GM18517 (cell line): ENCODE results near the gene LILRA6.
"Not testable (repeated sequence)": the region's sequence is repeated elsewhere in the genome, so short reads cannot be mapped to it uniquely, and the experiment has no call there.

Source experiments
- ATAC-seq: cut with Tn5 transposase; IDR thresholded peaks from one replicate; pipeline ENCODE4 v1.9.1; 2021; ENCODE audit warnings: mild to moderate bottlenecking, moderate library complexity; ENCODE audit not compliant: unreplicated experiment

LILRA6 gene

DNA sequence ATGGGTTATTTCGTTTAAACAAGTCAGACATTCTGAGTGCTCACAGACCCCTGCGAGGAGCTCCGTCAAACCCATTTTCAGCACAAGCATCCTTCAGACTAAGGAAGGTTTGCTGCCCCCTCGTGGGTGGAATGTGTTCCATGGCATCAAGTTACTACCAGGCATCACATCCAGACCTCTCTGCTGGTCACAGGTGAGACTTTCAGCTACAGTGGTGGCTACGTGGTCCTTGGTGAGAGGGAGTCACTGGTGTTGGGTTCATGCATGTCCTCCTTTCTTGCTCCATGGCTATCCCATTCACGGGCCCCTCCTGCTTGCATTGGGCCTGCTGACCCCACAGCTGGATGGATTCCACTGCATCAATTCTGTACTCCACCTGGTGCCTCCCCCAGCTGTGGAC lies 23.5 kb upstream of the LILRA6 start:
- no peak for ATAC-seq

DNA sequence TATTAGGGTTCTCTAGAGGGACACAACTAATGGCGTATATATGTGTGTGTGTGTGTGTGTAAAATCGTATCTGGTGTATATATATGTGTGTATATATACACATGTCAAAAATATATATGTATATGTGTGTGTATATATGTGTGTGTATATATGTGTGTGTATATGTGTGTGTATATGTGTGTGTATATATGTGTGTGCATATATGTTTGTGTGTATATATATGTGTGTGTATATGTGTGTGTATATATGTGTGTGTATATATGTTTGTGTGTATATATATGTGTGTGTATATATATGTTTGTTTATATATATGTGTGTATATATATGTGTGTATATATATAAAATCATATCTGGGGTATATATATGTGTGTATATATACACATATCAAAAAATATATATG lies 19.9 kb upstream of the LILRA6 start:
- ATAC-seq: no peak

DNA sequence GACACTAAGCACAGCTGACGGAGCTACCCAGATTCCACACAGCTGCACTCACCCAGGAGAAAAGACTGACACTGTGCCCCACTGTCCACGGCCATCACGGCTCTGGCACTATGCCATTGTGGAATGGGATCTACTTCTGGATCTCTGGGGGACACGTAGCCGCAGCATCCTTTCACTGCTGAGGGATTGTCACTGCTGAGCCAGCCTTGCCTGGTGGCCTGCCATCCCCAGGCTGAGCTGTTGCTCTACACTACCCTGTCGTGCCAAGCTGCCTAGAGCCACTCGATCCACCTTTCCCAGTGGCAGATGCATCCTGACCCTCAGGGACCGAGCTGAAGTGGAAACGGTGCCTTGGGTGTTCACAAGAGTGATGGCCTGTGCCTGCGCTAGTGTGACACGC lies 19.5 kb upstream of the LILRA6 start:
- no peak for ATAC-seq

DNA sequence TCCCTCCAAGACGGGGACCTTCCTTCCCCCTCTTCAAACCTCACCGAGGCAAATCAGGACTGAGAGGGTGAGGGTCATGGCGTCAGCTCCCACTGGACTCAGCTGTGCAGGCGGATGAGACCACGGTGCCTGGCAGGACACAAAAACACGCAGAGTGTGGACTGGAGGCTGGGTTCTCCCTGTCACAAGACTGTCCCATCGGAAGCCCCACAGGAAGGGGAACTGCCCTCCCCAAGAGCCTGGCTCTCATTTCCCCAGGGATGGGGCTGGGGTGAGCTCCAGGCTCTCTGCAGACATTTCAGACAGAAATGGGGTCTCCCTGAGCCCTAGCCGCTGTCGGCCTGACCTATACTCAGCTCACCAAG lies 14.5 kb upstream of the LILRA6 start, which contains the start of gene LILRB5:
LILRB5 (minus strand) TSS at position 158 of the 365 bp plus-strand sequence; CDS start at position 78, 80 bp downstream.
- no peak for ATAC-seq

DNA sequence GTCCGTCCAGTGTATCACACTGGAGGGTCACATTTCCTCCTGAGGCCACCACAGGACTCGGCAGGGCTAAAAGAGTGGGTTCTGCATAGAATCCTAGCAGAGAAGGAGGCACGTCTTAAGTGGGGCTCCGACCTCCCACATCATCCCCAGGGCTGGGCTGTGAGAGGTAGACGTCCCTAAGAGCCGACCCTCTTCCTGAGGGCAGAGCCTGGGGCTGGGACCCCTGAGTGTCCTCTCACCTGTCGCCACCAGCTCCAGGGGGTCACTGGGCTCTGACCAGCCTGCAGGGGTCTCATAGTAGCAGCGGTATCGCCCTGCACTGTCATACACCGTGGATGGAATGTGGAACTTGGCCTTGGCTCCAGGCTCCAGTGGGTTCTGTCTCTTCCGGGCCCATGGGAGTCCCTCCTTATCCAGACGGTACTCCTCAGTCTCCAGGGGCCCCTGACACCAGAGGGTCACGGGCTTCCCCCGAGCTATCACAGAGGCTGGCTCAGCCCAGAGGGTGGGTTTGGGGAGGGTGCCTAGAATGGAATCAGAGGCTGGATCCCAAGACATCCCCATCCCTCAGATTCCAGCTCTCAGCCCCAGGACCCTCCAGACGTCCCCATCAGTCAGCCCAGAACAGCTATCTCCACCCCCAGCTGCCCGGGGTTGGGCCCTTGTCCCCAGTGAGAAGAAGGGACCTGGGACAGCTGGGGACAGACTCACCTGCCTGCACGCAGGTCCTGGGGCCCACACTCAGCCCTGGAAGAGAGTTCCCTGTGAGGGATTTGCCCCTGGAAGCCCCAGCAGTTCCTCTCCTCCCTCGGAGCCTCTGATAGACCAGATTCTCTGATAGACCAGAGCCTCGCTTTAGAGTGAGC lies 13.9 kb upstream of the LILRA6 start:
- ATAC-seq: no peak

DNA sequence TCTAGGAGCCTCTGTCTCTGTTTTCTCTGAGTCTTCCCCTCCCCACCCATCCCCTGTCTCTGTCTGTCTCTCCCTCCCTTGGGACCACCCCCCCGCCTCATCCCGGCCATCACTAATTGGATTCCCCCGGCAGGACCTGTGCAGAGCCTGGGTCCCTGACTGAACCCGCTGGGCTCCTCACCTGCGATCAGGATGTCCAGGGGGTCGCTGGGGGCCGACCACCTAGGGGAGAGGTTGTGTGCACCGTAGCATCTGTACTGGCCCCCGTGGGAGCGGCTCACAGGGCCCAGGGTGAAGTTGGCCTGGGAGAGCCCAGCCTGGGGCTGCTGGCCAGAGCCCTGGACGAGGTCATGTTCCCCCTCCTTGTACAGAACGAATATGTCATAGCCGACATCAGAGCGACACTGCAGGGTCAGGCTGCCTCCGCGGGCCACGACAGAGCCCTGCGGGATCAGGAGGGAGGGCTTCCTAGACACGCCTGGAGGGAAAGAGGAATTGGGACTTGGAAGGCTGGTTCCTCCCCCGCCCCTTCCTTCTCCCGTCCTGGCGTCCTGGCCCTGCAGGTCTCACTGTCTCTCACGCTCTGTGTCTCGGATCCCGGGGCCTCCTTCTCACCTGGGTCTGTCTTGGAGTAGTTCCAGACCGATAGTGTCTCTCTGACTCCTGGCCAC lies 12.7 kb upstream of the LILRA6 start:
- ATAC-seq: no peak

DNA sequence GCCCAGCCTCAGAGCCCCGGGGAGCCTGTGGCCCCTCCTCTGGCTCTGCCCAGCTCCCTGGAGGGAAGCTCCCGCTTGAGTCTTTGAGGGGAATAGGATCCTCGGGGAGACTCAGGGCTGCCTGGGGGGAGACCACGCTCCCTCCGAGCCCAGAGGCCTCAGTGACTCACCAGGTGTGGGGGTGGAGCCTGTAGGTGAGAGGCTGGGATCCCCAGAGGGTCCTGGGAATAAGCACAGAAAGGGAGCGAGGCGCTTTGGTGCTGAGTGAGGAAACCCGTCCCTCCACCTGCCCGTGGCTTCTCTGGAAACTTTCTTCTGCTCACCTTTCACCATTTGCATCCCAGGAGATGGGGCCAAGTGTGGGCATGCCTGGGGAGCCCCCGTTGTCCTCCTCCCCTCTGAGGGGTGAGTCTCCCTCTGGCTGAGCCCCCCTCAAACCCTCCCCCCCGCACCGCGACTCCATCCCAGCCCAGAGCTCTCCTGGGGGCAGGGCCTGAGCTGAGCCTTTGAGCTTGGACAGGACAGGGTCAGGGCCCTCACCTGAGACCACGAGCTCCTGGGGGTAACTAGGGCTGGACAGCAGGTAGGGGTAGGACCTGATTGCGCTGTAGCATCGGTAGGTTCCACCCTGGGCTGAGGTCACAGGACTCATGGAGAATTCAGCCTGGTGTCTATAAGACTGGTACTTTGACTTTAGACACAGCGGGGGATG lies 11.8 kb upstream of the LILRA6 start:
- ATAC-seq: no peak

DNA sequence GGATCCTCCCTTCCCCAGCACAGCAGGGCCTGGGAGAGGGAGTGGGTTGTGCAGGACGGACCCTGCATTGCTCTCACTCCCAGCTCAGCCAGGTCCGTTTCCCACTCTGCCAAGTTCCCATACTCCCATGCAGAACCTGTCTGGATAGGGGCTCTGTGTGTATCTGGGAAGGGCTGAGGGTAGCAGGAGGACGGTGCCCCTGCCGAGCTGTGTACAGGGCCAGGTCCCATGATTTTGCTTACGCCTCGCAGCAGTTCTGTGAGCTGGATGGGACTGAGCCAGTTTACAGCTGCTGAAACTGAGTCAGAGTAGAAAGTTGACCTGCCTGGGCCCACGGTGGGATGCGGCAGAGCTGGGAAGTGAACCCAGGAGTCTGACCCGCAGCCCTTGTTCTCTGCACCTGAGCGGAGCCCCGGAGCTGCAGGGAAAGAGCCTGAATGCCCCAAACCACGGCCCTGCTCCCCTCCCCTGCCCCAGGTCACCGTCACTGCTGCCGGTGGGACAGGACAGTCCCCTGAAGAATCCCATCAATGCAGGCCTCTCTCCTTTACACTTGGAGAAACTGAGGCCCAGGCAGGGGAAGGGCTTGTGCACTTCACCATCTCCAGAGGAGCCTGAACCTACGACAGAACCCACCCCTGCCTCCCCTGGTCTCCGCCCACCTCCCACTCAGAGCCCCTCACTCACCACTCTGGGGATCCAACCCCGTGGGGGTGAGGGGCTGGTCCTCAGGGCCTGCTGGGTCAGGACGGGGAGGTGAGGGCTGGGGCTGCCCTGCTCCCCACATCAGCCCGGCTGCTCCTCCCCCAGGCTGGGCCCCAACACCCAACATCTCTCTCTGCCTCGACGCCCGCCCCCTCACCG lies 11.0 kb upstream of the LILRA6 start:
- no peak for ATAC-seq

DNA sequence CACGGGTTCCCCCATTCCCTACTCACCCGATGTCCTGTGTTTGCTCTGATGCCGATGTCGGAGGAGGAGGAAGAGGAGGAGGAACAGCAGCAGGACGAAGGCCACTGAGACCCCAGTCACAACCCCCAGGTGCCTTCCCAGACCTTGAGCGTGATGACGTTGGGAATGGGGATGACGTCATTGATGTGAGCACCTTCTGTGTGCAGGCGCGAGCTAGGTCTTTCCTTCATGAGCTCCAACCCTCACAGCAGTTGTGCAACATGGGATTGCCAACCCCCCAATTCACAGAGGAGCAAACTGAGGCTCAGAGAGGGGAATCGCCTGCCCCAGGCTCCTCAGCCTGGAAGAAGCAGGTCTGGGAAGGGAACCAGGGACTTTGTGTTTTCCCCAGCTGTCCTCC lies 10.3 kb upstream of the LILRA6 start:
- no peak for ATAC-seq

DNA sequence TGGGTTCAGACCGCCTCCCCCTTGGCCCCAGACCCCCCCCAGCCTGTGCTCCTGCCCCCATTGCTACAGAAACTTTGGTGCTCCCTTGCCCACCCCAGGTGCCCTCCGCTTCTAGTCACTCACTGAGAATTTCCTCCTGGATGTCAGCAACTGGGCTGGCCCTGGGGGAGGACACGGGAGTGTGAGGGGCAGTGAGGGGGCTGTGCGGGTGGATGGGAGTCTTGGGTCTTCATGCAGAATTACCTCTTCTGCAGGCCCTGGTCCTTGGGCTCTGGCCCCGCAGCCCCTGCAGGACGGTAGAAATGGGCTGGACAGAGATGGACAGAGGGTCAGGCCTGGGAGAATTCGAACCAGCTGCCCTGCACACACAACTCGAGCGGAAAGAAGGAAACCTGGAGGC lies 9.7 kb upstream of the LILRA6 start:
- ATAC-seq: no peak

DNA sequence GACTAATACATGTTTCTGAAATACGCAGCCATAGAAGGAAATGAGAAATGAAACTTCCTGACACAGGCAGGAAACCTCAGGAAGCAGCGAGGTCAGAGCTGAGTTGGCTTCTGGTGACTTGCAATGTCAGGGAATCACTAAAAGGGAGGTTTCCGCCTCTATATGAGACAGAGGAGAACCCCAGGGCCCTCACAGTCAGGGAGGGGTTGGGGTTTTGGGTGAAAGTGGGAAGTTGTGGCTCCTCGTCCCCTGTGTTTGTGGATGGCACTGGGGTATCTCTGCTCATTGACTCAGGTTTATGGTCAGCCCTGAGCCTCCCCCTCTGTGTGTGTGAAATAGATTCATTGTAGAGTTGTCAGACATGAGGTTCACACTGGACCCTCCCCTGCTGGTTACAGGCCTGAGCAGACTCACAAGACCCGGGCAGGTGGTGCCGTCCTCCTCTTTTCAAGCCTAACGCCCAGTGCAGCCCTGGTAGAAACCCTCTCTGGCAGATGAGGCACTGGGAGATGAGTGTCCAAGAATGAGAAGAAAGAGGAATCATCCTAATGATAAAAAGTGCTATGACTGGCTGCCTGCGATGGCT lies 5.5 kb upstream of the LILRA6 start:
- no peak for ATAC-seq

DNA sequence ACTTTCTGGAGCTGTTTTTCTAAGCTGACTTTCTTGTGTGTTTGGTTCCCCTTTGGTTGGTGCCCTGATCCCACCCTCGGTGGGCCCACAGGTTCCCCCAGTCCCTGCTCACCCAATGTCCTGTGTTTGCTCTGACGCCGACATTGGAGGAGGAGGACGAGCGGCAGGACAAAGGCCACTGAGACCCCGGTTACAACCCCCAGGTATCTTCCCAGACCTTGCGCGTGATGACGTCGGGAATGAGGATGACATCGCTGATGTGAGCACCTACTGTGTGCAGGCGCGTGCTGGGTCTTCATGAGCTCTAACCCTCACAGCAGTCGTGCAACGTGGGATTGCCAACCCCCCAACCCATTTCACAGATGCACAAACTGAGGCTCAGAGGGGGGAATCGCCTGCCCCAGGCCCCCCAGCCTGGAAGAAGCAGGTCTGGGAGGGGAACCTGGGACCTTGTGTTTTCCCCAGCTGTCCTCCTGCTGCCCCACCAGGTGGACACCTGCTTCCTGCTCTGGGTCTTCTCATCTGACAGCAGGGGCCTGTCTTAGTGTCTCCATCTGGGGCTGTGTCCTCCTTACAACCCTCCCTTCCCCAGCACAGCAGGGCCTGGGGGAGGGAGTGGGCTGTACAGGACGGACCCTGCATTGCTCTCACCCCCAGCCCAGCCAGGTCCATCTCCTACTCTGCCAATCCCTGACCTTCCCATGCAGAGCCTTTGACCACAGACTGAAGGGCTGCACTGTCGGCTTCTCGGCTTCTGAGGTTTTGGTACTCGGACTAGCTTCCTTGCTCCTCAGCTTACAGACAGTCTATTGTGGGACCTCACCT lies 4.7 kb upstream of the LILRA6 start:
- no peak for ATAC-seq

DNA sequence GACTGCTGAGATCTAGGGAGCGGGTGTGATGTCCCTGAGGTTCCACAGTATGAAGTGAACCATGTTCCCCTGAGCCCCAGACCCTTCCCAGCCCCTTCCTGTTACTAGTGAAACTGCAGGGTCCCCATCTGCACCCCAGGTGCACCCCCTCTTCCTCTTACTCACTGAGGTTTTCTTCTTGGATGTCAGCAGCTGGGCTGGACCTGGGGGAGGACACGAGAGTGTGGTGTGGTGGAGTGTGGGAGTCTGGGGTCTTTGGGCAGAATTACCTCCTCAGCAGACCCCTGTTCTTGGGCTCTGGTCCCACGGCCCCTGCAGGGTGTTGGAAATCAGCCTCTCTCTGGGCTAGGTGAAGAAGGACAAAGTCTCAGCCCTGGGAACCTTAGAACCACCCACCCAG lies 3.3 kb upstream of the LILRA6 start:
- ATAC-seq: no peak

DNA sequence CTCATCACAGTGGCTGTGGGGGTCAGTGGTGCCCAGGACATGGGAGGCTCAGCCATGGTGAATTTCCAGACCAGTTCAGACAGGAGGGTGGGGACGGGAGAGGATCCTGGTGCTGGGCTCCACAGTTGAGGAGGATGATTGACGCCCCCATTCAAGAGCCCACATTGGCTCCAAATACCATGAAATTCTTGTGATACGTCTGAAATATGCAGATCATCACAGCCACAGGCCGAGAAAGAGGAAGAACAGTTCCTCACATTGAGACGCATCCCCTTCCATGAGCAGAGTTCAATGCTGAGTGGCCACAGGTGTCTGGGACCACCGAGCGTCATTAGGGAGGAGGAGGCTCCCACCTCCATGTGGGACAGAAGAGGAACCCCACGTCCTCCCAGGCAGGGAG lies 1.2 kb upstream of the LILRA6 start:
- not testable (repeated sequence) for ATAC-seq

DNA sequence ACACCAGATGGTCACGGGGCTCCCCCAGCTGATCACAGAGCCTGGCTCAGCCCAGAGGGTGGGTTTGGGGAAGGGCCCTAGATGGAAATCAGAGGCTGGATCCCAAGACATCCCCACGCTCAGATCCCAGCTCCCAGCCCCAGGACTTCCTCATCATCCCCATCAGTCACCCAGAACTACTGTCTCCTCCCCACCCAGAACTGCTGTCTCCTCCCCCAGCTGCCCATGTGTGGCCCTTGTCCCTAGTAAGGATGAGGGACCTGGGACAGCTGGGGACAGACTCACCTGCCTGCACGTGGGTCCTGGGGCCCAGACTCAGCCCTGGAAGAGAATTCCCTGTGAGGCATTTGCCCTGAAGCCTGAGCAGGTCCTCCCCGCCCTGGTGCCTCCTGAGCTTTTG lies 356 bp downstream of the LILRA6 start:
- not testable (repeated sequence) for ATAC-seq

DNA sequence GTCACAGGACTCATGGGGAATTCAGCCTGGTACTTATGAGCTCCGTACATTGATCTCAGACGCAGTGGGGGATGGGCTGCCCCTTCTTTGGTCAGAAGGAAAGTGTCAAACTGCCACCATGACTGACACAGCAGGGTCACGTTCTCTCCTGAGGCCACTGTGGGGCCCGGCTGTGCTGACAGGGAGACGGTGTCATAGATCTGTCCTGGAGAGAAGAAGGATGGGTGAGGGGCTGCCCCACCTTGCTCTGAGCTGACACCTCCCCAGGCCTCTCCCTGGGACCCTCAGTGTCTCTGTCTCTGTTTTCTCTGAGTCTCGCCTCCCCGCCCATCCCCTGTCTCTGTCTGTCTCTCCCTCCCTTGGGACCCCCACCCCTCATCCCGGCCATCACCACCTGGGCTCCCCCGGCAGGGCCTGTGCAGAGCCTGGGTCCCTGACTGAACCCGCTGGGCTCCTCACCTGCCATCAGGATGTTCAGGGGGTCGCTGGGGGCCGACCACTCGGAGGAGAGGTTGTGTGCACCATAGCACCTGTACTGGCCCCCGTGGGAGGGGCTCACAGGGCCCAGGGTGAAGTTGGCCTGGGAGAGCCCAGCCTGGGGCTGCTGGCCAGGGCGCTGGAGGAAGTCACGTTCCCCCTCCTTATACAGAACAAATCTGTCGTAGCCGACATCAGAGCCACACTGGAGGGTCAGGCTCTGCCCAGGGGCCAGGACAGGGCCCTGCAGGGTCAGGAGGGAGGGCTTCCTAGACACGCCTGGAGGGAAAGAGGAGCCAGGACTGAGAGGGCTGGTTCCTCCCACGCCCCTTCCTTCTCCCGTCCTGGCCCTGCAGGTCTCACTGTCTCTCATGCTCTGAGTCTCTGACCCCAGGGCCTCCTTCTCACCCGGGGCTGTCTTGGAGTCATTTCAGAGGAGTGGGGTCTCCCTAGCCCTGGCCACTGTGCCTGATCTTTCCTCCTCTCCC lies 1.9 kb downstream of the LILRA6 start:
- ATAC-seq: not testable (repeated sequence)

DNA sequence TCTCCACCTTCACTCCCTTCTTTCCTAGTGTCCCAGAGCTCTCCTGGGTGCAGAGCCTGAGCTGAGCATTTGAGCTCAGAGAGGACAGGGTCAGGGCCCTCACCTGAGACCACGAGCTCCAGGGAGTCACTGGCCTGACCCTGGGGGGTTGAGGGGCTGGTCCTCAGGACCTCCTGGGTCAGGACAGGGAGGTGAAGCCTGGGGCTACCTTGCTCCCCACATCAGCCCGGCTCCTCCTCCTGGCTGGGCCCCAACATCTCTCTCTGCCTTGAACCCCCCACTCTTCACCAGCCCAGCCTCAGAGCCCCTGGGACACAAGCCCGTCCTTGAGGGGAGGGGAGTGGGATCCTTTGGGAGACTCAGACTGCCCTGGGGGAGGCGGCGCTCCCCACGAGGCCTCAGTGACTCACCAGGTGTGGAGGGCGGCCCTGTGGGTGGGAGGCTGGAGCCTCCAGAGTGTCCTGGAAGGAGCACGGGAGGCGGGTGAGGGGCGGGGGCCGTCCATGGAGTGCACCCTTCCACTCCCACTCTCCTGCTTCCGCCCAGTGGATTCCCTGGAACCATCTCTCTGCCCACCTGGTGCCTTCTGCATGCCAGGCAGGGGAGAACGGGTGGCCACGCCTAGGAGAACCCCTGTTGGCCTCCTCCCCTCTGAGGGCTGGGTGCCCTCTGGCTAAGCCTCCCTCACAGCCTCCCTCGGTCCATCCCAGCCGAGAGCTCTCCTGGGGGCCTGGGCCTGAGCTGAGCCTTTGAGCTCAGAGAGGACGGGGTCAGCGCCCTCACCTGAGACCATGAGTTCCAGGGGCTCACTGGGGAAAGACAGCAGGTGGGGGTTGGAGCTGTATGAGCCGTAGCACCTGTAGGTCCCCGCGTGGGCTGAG lies 2.9 kb downstream of the LILRA6 start:
- not testable (repeated sequence) for ATAC-seq
